ENCODE data around the gene SLC14A1.

The SLC14A1 gene

DNA sequence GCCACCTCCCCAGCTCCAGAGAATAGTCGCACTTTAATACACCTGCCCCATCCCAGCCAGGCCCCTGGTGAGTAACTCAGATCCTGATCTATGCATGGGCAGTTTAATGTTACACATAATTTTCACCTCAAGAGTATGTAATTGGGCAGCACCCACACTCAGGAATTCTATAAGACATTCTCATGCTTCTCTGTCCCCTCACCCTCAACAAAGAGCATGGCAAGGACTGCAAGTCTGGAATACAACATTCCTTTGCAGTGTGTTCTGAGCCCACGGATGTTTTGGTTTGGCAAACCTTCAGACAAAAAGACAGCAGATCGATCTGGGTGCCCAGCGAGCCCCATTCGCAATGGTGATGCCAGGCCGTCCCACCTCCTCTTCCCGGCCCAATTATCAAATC lies 4.9 kb upstream of the SLC14A1 start:
- no peaks in the 10 kb centered on the region for H3F3A ChIP-seq (ENCODE audit: control insufficient read depth, insufficient read depth)
- no peak overlapping the region for H3K27ac ChIP-seq (ENCODE audit: low read depth, low read length)
- H3K4me2 ChIP-seq (ENCODE audit: low read length) = no peak overlapping the region
- no peak overlapping the region for H3K4me3 ChIP-seq (ENCODE audit: low read length)
- no peaks in the 10 kb centered on the region for H3K79me2 ChIP-seq (ENCODE audit: control insufficient read depth, low read length)
- H4K20me1 ChIP-seq (ENCODE audit: control insufficient read depth, insufficient read depth, low read depth, low read length) = no peaks in the 10 kb centered on the region
- H3K4me1 ChIP-seq (ENCODE audit: control insufficient read depth, low read length) = no peaks in the 10 kb centered on the region
- H3K9me2 ChIP-seq (replicated peaks; ENCODE audit: control insufficient read depth, low read length) = no peaks in the 10 kb centered on the region
- peaks cover 10% of the 10 kb centered on the region; the same call in 1 of the 2 replicates for H3K27me3 ChIP-seq (ENCODE audit: control insufficient read depth, low read length)
- no peaks in the 10 kb centered on the region for H3K36me3 ChIP-seq (ENCODE audit: control insufficient read depth, low read length)
- TF ChIP-seq, protein P1, sequence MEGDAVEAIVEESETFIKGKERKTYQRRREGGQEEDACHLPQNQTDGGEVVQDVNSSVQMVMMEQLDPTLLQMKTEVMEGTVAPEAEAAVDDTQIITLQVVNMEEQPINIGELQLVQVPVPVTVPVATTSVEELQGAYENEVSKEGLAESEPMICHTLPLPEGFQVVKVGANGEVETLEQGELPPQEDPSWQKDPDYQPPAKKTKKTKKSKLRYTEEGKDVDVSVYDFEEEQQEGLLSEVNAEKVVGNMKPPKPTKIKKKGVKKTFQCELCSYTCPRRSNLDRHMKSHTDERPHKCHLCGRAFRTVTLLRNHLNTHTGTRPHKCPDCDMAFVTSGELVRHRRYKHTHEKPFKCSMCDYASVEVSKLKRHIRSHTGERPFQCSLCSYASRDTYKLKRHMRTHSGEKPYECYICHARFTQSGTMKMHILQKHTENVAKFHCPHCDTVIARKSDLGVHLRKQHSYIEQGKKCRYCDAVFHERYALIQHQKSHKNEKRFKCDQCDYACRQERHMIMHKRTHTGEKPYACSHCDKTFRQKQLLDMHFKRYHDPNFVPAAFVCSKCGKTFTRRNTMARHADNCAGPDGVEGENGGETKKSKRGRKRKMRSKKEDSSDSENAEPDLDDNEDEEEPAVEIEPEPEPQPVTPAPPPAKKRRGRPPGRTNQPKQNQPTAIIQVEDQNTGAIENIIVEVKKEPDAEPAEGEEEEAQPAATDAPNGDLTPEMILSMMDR (IDR thresholded peaks at IDR 0.05; ENCODE audit: low read depth, low read length, poor library complexity, severe bottlenecking) = no peak
- TF ChIP-seq EZH2phosphoT487 (IDR thresholded peaks at IDR 0.05; ENCODE audit: borderline replicate concordance, low read length) = no peak
- H3K9me3 ChIP-seq (ENCODE audit: control insufficient read depth, insufficient read depth, low read length) = no peaks in the 10 kb centered on the region

DNA sequence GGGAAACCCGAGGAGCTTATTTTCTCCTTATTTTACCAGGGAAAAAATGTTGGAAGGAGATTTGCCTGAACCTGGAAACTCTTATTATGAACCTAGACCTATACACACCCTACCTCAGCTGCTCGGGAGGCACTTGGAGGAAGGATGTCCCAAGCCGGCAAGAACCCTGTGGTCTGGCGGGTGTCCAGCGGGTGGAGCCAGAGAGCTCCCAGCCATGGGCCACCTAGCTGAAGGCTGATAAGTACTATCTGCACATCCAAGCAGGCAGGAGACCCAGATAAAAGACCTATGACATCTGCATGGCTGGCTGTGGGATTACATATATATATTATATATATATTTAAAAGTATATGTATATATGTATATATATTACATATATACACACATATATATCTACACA lies 1.1 kb upstream of the SLC14A1 start:
- no peaks in the 10 kb centered on the region for H4K20me1 ChIP-seq (ENCODE audit: control insufficient read depth, insufficient read depth, low read depth, low read length)
- no peak overlapping the region for H3K4me3 ChIP-seq (ENCODE audit: low read length)
- TF ChIP-seq EZH2phosphoT487 (IDR thresholded peaks at IDR 0.05; ENCODE audit: borderline replicate concordance, low read length) = no peak
- TF ChIP-seq, protein P1 (IDR thresholded peaks at IDR 0.05; ENCODE audit: low read depth, low read length, poor library complexity, severe bottlenecking) = peak; percentile 70
- H3K4me1 ChIP-seq (ENCODE audit: control insufficient read depth, low read length) = no peaks in the 10 kb centered on the region
- no peaks in the 10 kb centered on the region for H3K36me3 ChIP-seq (ENCODE audit: control insufficient read depth, low read length)
- no peaks in the 10 kb centered on the region for H3K79me2 ChIP-seq (ENCODE audit: control insufficient read depth, low read length)
- no peaks in the 10 kb centered on the region for H3K9me3 ChIP-seq (ENCODE audit: control insufficient read depth, insufficient read depth, low read length)
- peaks cover 10% of the 10 kb centered on the region; the same call in 1 of the 2 replicates for H3K27me3 ChIP-seq (ENCODE audit: control insufficient read depth, low read length)
- H3K9me2 ChIP-seq (replicated peaks; ENCODE audit: control insufficient read depth, low read length) = no peaks in the 10 kb centered on the region
- H3K27ac ChIP-seq (ENCODE audit: low read depth, low read length) = no peak overlapping the region
- H3K4me2 ChIP-seq (ENCODE audit: low read length) = no peak overlapping the region
- H3F3A ChIP-seq (ENCODE audit: control insufficient read depth, insufficient read depth) = no peaks in the 10 kb centered on the region

- H3F3A ChIP-seq (ENCODE audit: control insufficient read depth, insufficient read depth) = no peaks in the 10 kb centered on the region
- no peaks in the 10 kb centered on the region for H3K4me1 ChIP-seq (ENCODE audit: control insufficient read depth, low read length)
- H3K9me3 ChIP-seq (ENCODE audit: control insufficient read depth, insufficient read depth, low read length) = no peaks in the 10 kb centered on the region
- H3K79me2 ChIP-seq (ENCODE audit: control insufficient read depth, low read length) = no peaks in the 10 kb centered on the region
- no peak overlapping the region for H3K4me2 ChIP-seq (ENCODE audit: low read length)
- TF ChIP-seq, protein P1 (IDR thresholded peaks at IDR 0.05; ENCODE audit: low read depth, low read length, poor library complexity, severe bottlenecking) = no peak
- TF ChIP-seq EZH2phosphoT487 (IDR thresholded peaks at IDR 0.05; ENCODE audit: borderline replicate concordance, low read length) = no peak
- H3K9me2 ChIP-seq (replicated peaks; ENCODE audit: control insufficient read depth, low read length) = no peaks in the 10 kb centered on the region
- no peak overlapping the region for H3K4me3 ChIP-seq (ENCODE audit: low read length)
- no peaks in the 10 kb centered on the region for H4K20me1 ChIP-seq (ENCODE audit: control insufficient read depth, insufficient read depth, low read depth, low read length)
- peaks cover 10% of the 10 kb centered on the region; the same call in 1 of the 2 replicates for H3K27me3 ChIP-seq (ENCODE audit: control insufficient read depth, low read length)
- H3K36me3 ChIP-seq (ENCODE audit: control insufficient read depth, low read length) = no peaks in the 10 kb centered on the region
- no peak overlapping the region for H3K27ac ChIP-seq (ENCODE audit: low read depth, low read length)
These were observed 620 bp downstream of the SLC14A1 start for GRCh38 chr18:45724601-45725000.
